Mucosa of descending colon (tissue), 3 donors: Measurements from ENCODE around the gene PIP4P1. TPM values are rescaled to one million over a fixed set of nuclear protein-coding genes. Genes with fewer than 3 reads are reported as not detected.

Experiments
- ATAC-seq: fragments of 200-7000 bp; cut with Tn5 transposase; one replicate; pipeline ENCODE4 v1.9.1; 2020; ENCODE audit warnings: mild to moderate bottlenecking, moderate library complexity
- DNase-seq, 3 donors: peaks; one replicate each; pipeline ENCODE4 v3.0.0-alpha.2; 2020
- H3K36me3 ChIP-seq: fragments of 200-600 bp; one replicate; pipeline ENCODE4 v1.8.0; 2021; ENCODE audit warnings: low read depth, mild to moderate bottlenecking
- H3K4me1 ChIP-seq: fragments of 200-600 bp; one replicate; pipeline ENCODE4 v1.8.0; 2021; ENCODE audit warnings: low read depth, mild to moderate bottlenecking
- H3K4me3 ChIP-seq: fragments of 200-600 bp; one replicate; pipeline ENCODE4 v1.8.0; 2021; ENCODE audit warnings: mild to moderate bottlenecking
- H3K9me3 ChIP-seq: fragments of 200-600 bp; one replicate; pipeline ENCODE4 v1.8.0; 2021; ENCODE audit warnings: mild to moderate bottlenecking
- CTCF ChIP-seq: fragments of 200-600 bp; IDR thresholded peaks from one replicate; pipeline ENCODE4 v1.8.0; 2022; ENCODE audit warnings: antibody characterized with exemption, mild to moderate bottlenecking
- intact Hi-C, 2 donors: fragments of 100-400 bp; cut with DNase I in 1 of 2; cut with micrococcal nuclease in 1 of 2; formaldehyde crosslinking; loops; one replicate each; pipeline versions ENCODE4 v1.11.0 to v1.11.1; 2022; cut with DNase I, micrococcal nuclease
- total RNA-seq, 3 donors: library from RNA; stranded (reverse); fragmentation: NEBNext Ultra II Directional in 2 of 3; extraction: Animal tissue kit (Norgen Biotek cat#: 25700) in 2 of 3; gene quantifications; one replicate each; pipeline versions ENCODE4 v1.2.1 to v1.2.4, GENCODE V29; 2021 to 2023
- donor health status: DM: no; HTN: no; CAD: no; lungs with moderate emphysema.
- donor health status: DM: no; HTN: no; CAD: no.
- donor health status: DM: no; HTN: yes; CAD: no.

Gene PIP4P1
- total RNA-seq, 3 donors from 2014 or later = 40.6 to 48.4 (median 45.5) TPM

- Histone ChIP-seq H3K4me3 (no peak overlapping the region), H3K9me3 (no peaks in the 10 kb centered on the region), H3K36me3 (no peaks in the 10 kb centered on the region), H3K4me1 (no peaks in the 10 kb centered on the region)
- no peak for DNase-seq
- intact Hi-C loops = no loop called here
- peak; percentile 34 for ATAC-seq
- no peak for TF ChIP-seq CTCF
Measured at GRCh38 chr14:20485900-20486299, 24.7 kb upstream of the PIP4P1 start.

GRCh38 chr14:20482382-20482781 is 21.1 kb upstream of the PIP4P1 start:
- DNase-seq (no peak), ATAC-seq (no peak)
- Histone ChIP-seq H3K4me3 (no peak overlapping the region), H3K4me1 (no peaks in the 10 kb centered on the region), H3K9me3 (no peaks in the 10 kb centered on the region), H3K36me3 (no peaks in the 10 kb centered on the region)
- intact Hi-C loops = no loop called here
- TF ChIP-seq CTCF = no peak

- intact Hi-C loops = no loop called here
- H3K36me3 ChIP-seq = peaks cover 5% of the 10 kb centered on the region
- no peak overlapping the region for H3K4me3 ChIP-seq
- ATAC-seq (no peak), DNase-seq (no peak)
- H3K4me1 ChIP-seq = peaks cover 5% of the 10 kb centered on the region
- TF ChIP-seq CTCF = no peak
- no peaks in the 10 kb centered on the region for H3K9me3 ChIP-seq
Measured at GRCh38 chr14:20478894-20479293, 17.7 kb upstream of the PIP4P1 start.

GRCh38 chr14:20477211-20477876 is 16.1 kb upstream of the PIP4P1 start:
- H3K4me3 ChIP-seq = no peak overlapping the region
- peaks cover 5% of the 10 kb centered on the region for H3K36me3 ChIP-seq
- TF ChIP-seq CTCF = no peak
- DNase-seq (no peak), ATAC-seq (peak; percentile 69)
- H3K9me3 ChIP-seq = no peaks in the 10 kb centered on the region
- intact Hi-C loops = no loop called here
- peaks cover 5% of the 10 kb centered on the region for H3K4me1 ChIP-seq

- H3K4me1 ChIP-seq = peaks cover 6% of the 10 kb centered on the region
- H3K36me3 ChIP-seq = peaks cover 5% of the 10 kb centered on the region
- H3K9me3 ChIP-seq = no peaks in the 10 kb centered on the region
- intact Hi-C loops = no loop called here
- TF ChIP-seq CTCF = no peak
- ATAC-seq (no peak), DNase-seq (no peak)
- no peak overlapping the region for H3K4me3 ChIP-seq
Measured at GRCh38 chr14:20476776-20477175, 15.5 kb upstream of the PIP4P1 start.
